Measurements from ENCODE around the gene RHBDL1.
A peak's percentile ranks its signal among the peaks of the same experiment; 100 is the strongest.
"Not testable (repeated sequence)": the region's sequence is repeated elsewhere in the genome, so short reads cannot be mapped to it uniquely, and the experiment has no call there.

Gene RHBDL1

DNA sequence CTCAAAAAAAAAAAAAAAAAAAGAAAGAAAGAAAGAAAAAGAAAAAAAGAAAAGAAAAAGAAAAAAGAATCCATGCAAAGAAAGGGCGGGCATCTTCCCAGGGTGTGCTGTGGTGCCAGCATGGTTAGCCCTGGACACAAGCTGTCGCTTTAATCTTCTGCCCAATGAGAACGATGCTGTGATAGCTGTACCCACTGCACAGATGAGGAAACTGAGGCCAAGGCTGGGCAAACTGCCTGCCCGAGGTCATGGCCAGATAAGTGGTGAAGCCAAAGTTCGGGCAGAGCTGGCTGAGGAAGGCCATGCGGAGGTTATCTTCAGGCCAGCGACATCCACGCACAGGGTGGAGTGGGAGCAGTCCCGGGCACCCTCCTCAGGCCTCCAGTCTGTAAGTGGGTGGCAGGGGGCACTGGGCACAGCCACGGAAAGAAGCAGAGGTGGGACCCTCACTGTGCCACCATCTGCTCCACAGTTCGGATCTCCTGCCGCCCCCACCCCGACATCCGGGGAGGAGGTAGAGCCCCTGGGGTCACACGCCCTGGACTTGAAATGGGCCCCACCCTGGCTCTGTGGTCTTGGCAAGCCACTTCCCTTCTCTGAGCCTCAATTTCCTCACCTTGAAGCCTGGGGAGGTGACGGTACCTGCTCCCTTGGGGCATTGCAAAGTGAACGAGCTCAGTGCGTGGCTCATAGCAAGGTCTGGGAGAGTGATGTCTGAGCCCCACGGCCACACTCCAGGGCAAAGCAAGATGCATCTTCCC, 23.6 kb downstream of the RHBDL1 start:
- no peak for DNase-seq (ENCODE audit: low read depth)

DNA sequence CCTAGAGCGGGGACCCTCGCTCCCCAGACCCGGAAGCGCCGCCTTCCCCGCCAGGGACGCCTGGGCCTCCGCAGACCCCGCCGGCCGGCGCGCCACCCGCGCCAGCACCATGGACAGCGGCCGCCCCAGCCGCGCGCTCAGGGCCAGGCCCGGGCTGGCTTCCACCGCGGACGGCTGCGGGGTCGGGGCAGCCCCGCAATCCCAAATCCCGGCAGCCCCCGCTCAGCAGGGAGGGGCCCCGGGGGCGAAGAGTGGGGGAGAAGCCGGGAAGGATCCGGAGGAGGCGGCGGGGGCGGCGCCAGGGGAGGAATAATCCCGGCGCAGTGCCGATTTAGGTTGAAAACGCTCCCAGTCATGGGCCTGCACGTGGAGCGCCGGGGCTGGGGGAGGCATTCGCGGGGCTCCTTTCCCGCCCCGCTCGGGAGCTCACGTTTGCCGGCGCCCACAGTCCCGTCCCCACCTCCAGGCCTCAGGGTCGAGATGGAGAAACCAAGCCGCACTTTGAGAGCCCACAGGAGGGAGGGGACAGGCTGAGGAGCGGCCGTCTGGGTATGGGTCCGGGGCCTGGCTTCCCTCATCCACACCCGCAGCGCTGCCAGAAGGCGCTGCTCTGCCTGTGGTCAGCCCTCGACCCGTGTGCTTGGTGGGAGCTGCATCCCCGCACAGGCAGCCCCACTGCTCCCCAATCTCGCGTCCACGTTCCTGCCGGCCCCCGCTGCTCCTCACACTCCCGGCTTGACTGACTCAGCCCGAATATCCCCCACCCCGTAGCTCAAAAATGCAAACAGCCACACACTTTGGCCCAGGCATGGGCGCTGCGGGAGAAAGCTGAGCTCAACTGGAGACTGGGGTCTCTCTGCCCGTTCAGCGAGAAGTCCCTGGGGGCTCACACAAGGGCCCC, 25.5 kb downstream of the RHBDL1 start:
- no peak for DNase-seq (ENCODE audit: low read depth)
- H3K4me3 ChIP-seq (ENCODE audit: low read depth, low read length): no peak overlapping the region

More for the DNA sequence above, 23.6 kb downstream of the RHBDL1 start:
- no peak overlapping the region for H3K4me3 ChIP-seq (ENCODE audit: low read depth, low read length)

DNA sequence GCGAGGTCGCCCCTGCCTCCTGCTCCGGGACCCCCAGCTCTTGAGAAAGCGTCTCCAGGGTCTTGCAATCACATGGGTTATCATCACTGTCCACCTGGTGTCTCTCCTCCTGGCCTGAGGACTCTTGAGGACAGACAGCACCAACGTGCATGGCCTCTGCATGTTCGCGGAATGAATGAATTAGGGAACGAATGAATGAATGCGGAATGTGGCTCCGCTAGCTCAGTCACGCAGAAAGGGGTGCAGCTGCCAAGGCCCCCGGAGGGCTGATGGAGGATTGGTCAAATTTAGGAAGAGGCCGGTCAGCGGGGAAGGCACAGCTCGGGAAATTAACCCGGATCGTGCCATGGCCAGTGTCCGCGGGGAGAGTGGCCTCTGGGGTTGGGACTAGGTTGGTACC, 26.9 kb downstream of the RHBDL1 start:
- DNase-seq (ENCODE audit: low read depth): no peak
- no peak overlapping the region for H3K4me3 ChIP-seq (ENCODE audit: low read depth, low read length)

DNA sequence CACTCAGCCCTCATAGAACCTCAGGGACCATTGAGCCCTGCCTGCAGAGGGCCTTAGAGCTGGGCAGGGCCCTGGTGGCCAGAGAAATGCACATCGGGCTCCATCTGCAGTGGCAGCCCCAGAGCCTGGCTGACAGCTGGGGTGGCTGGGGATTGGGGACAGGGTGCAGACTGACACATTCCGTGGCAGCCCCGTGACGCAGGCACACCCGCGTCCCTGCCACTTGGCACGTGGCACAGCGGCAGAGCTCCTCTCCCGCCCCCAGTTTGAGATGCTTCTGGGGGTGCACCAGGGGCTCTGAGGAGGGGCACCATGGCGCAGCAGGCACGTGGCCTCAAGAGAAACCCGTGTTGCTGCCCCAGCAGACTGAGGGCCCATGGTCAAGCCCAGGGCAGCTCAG, 27.9 kb downstream of the RHBDL1 start:
- no peak for DNase-seq (ENCODE audit: low read depth)
- no peak overlapping the region for H3K4me3 ChIP-seq (ENCODE audit: low read depth, low read length)

DNA sequence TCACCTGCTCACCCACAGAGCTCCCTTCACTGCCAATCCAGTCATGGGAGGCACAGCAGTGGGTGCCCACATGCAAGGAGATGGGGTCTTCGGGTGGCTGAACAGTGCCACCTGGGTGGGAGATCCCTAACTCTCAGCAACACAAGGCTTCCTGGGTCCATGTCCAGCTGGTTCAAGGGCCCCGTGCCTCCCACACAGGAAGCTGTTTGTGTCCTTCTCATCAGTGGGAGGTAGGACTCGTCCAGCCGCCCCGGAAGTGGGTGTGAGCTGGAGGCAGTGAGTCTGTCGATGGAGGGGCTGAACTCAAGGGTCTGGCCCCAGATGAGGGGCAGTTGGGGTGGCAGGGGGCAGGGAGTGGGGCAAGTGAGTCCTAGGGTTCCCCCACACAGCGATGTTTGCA, 28.6 kb downstream of the RHBDL1 start:
- H3K4me3 ChIP-seq (ENCODE audit: low read depth, low read length): no peak overlapping the region
- no peak for DNase-seq (ENCODE audit: low read depth)

DNA sequence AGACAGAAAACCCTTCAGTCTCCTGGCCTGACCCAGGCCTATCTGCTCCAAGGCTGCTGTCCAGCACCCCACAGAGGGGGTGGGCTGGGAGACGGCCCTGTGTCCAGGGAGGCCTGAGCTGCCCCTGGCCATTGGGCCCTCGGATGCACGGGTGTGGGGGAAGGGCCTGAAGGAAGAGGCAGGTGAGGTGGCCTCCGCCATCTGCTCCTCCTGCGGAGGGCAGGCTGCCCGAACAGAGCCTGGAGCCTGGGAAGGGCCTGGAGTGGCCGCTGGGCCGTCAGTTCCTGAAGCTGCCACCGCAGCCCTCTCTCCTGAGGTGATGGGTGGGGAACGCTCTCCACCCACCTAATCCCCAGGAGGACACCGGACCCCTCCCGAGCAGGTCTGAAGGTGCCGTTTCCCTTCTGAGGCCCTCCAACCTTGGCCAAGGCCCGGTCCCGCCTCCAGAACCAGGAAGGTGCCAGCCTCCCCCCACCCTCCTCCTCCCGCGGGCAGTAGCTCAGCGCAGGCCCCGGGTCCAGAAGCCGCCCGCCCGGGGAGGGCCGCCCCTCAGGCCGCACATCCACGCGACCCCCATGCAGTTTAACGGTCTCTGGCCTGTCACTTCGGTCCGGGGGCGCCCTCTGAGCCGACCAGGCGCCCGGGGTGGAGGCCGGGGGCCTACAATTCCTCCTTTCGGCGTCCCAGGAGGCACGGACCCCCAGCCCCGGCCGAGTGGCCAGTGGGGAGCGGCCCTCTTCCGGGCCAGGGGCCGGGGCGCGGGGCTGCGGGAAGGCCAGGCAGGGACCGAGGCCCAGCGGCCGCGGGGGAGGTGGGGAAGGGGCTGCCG, 29.3 kb downstream of the RHBDL1 start:
- peak overlapping the region; percentile 37 for H3K4me3 ChIP-seq (ENCODE audit: low read depth, low read length)
- no peak for DNase-seq (ENCODE audit: low read depth)

DNA sequence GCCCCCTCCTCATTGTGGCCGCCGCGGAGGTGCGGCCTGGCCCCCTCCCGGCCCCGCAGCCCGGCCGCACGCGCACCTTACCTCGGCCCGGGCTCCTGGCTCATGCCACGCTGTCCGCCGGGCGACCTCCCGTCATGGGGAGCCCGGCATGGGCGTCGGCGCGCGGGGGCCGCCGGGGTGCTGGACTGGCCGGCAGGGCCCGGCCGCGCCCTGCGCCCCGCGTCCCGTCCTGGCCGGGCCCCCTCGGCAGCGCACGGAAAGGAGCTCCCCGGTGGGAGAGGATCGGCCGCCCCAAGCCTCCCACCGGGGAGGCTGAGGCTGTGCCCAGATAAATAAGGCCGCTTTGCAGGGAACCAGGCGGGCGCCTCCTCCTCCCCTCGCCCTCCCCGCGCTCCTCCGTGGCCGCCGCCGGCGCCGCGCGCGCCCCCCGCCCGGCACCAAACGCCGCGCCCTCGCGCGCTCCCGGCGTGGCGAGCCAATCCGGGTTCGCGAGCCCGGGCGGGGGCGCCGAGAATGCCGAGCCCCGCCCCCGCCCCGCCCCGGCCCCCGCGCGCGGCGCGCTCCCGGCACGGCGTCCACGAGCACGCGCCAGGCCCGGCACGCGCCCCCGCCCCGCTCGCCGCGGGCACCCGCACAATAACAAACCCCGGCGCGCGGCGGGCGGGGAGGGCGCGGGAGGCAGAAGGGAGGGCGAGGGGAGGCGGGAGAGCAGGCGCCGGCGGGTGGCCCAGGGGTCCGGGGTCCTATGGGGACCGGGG, 30.1 kb downstream of the RHBDL1 start, which contains the start of gene FBXL16:
TSS of gene FBXL16 (minus strand) at position 371 of the 758 bp plus-strand sequence. CDS start 8,396 bp downstream, outside the sequence.
- peak within 1 kb of the TSS; percentile 37 for H3K4me3 ChIP-seq (ENCODE audit: low read depth, low read length)
- no peak for DNase-seq (ENCODE audit: low read depth)

DNA sequence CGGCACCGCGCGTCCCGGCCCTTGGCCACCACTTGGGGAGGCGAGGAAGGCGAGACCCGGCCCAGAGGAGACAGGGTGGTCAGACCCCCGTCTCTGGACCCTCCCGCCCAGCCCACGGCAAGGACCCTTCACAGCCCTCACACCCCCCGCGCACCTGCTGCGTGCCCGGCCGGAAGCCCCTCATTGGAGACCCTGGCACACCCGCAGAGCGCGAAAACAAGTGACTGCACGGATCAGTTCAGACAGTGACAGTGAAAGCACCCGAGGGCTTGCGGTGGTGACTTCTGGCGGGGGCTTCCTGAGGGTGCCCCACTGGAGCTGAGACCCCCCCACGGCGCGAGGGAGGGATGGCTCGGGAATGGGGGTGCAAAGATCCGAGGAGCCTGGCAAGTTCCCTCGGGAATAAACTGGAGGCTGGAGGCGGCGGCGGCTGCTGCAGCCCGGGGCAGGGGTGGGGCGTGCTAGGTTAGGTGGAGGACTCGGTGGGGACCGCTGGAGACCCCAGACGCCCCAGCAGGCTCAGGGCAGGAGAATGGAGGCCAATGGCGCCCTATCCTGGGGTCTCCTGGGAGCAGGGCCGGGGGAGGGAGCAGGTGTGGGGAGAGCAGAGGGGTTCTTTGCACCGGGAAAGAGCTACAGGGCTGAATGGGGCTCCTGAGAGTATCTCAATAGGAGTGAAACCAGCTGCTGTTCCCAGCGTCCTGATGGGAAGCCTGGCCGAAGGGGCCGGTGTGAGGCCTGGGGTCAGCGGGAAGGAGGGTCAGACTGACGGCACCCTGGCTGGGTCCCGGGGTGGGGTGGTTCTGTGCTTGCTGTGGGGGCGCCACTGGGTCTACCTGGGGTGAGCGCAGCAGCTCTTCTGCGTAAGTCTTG, 31.0 kb downstream of the RHBDL1 start:
- H3K4me3 ChIP-seq (ENCODE audit: low read depth, low read length): peak overlapping the region; percentile 11
- DNase-seq (ENCODE audit: low read depth): no peak

DNA sequence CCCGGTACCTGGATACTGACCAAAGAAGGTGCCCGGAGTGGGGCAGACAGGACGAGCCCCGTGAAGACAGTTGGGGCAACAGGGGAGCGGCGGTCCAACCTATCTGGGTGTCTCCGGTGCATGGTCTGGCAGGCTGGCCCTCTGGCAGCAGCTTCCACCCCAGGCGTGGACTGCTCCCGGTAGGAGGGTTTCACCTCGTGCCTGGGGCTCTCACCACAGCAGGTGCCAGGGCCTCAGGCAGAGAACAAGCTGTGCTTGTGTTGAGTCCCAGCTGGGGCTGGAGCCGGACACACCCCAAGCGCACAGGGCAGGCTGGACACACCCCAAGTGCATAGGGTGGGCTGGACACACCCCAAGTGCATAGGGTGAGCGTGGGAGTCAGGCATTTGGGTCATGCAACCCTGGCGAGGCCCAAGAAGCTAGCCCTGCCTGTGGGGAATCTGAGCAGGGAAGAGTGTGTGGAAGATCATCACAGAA, 31.6 kb downstream of the RHBDL1 start:
- no peak overlapping the region for H3K4me3 ChIP-seq (ENCODE audit: low read depth, low read length)
- DNase-seq (ENCODE audit: low read depth): no peak

DNA sequence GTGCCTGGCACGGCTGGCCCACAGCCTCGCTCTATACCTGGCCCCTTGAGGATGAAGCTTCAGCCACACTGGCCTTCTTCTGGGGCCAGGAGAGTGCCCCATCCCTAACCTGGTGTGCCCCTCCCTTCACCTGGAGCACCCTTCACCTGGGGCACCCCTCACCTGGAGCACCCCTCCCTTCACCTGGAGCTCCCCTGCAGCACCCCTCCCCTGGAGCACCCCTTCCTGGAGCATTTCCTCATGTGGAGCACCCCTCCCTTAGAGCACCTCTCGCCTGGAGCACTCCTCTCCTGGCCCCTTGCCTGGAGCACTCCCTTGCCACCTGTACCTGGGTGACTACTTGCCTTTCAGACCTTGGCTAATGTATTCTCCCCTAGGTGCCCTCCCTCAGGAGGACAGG, 32.5 kb downstream of the RHBDL1 start:
- DNase-seq (ENCODE audit: low read depth): no peak
- H3K4me3 ChIP-seq (ENCODE audit: low read depth, low read length): no peak overlapping the region

DNA sequence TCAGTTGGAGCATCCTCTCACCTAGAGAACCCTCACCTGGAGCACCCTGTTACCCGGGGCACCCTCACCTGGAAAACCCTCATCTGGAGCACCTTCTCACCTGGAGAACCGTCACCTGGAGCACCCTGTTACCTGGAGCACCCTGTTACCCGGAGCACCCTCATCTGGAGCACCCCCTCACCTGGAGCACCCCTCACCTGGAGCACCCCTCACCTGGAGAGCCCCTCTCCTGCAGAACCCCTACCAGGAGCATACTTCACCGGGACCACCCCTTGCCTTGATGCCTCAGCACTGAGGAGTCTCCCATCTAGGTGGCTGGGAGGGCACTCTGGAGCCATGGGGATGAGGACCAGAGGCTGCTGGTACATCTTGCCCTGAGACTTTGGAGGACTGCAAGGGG, 33.5 kb downstream of the RHBDL1 start:
- H3K4me3 ChIP-seq (ENCODE audit: low read depth, low read length): no peak overlapping the region
- no peak for DNase-seq (ENCODE audit: low read depth)

DNA sequence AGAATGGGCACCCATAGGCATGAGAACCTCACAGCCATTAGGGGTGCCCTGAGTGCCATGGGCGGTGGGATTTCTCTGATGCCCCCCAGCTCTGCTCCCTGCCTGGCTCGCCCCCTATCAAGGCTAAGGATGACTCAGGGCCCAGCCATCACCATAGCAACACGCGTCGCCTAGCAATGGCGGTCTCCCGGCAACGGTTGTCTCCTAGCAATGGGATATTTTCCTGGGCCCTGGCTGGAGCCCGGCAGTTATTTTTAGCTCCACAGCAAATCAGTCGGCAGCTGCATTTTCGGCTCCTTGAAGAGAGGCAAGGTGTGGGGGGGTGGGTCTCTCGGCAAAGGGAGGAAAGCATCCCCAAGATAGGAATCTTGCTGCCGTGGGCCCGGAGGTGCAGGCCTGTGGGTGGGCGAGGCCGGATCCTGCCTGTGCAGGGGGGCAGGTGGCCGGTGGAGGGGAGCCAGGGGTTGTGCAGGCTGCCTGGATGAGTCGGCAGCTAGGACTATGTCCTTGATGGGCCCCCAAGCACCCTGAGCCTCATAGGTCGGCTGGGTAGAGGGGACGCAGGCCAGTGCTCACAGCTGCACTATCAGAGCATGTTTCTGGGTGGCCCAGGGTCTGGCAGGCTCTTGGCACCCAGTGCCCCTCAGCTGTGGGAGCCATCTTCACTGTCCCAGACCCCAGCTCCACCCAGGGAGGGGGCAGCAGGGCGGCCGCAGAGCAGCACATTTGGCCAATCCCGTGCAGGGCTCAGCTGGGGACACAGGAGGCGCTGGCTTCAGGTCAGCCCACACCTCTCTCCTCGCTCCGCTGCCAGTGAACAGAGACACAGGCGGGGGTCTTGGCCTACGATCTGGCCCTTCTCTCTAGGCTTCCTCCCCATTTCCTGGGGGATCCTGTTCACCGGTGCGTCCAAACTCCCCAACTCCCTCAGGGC, 34.4 kb downstream of the RHBDL1 start:
- peak; percentile 65 for DNase-seq (ENCODE audit: low read depth)
- no peak overlapping the region for H3K4me3 ChIP-seq (ENCODE audit: low read depth, low read length)

DNA sequence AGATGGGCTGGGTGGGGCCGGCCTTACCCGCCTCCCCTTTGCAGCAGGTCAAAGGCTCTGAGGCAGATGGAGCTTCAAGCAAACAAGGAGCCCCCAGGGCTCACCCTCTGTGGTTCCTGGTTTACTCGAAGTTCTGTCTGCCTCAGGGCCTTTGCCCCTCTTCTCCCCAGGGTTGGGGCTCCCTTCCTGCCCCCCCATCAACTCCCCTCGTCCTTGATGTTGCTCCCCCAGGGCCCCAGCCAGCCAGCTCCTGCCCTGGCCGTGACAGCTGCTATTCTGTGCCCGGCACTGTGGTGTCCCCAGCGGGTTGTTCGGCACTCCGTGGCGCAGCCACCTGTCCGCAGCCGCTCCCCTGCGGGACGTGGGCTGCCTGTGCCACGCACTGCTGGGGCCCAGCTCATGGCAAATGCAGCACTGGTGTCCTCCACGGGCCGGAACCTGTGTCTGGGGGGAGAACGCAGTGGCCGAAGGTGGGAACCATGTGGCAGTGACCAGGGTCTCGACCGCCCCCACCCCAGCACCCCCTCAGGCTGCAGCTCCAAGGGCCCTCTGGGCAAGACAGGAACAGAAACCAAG, 35.1 kb downstream of the RHBDL1 start:
- no peak overlapping the region for H3K4me3 ChIP-seq (ENCODE audit: low read depth, low read length)
- DNase-seq (ENCODE audit: low read depth): no peak

DNA sequence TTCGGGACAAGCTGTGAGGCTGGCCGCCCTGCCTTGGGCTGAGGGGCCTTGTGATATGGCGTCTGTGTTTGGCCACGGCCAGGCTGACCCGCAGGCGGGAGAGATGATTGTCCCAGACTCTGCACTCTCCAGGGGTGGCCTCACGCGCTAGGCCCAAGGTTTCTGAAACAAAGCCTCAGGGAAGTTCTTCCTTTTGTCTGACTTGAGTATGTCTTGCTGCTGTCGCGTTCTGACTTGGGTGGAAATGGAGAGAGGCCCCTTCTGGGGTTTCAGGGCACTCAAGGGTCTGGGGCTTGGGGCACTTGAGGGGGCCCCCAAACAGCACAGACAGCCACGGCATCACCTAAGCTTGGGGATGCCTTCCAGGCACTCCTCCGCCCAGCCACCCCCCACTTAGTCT, 35.6 kb downstream of the RHBDL1 start:
- H3K4me3 ChIP-seq (ENCODE audit: low read depth, low read length): no peak overlapping the region
- no peak for DNase-seq (ENCODE audit: low read depth)

DNA sequence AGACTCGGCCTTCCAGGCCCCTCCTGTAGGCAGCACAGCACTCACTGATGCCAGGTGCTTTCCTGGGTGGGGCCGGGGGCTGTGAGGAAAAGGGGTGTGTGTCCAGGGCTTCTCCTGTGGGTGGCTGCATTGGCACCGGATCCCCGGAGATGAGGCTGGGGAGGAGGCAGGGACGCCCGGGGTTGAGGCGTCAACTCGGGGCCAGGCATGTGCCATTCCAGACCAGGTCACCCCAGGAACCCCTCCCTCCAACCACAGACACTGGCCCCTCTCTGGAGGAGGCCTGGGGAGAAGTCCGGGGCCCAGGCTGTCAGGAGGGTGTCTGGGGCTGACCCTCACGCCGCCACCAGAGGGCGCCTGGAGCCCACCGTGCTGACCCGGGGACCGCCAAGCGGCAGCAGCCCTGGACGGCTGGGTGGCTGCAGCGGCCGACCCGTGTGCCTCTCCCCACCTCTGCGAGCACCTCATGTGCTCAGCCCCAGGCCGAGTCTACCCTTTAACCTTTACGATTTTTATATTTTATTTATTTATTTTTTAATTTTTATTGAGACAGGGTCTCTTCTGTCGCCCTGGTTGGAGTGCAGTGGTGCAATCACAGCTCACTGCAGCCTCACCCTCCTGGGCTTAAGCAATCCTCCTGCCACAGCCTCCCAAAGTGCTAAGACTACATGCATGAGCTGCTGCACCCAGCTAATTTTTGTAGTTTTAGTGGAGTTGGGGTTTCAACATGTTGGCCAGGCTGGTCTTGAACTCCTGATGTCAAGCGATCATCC, 36.3 kb downstream of the RHBDL1 start:
- no peak overlapping the region for H3K4me3 ChIP-seq (ENCODE audit: low read depth, low read length)
- no peak for DNase-seq (ENCODE audit: low read depth)

DNA sequence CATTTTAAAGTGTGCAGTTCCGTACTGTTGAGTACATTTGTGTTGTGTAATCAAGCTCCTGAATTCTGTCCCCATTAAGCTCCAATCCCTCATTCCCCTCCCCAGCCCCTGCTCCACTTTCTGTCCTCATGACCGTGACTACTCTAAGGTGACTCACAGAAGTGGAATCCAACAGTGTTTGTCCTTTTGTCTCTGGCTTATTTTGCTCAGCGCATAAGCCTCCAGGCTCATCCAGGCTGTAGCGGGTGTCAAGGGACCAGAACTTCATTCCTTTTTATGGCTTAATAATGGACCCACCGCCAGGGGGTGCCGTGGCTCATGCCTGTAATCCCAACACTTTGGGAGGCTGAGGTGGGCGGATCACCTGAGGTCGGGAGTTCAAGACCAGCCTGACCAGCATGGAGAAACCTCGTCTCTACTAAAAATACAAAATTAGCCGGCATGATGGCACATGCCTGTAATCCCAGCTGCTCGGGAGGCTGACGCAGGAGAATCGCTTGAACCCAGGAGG, 37.3 kb downstream of the RHBDL1 start:
- peak; percentile 91 for DNase-seq (ENCODE audit: low read depth)
- H3K4me3 ChIP-seq (ENCODE audit: low read depth, low read length): not testable (repeated sequence)

All from skeletal muscle cell (primary cell).